GM13977 (cell line): ENCODE data around the gene ATP5PO.
A peak's percentile ranks its signal among the peaks of the same experiment; 100 is the strongest.

Experiments used
- DNase-seq: peaks from one replicate; pipeline ENCODE4 v3.0.0; 2012; ENCODE audit warnings: low spot score
- in situ Hi-C: fragments of 300-500 bp; cut with MboI; formaldehyde crosslinking; loops from one replicate; pipeline ENCODE4 v1.12.0; 2022; ENCODE audit warnings: low sequenced_read_pairs, low pct_unique_long_range_greater_than_20kb, mixed read lengths, inconsistent platforms; ENCODE audit not compliant: unreplicated experiment
- TF ChIP-seq, protein P1 (sequence below): IDR thresholded peaks from 2 replicates; pipeline ENCODE4 v1.5.1; 2012; ENCODE audit warnings: mild to moderate bottlenecking, control low read depth; ENCODE audit not compliant: insufficient read depth; ENCODE audit errors: extremely low read depth, missing control alignments

ATP5PO gene, protein sequence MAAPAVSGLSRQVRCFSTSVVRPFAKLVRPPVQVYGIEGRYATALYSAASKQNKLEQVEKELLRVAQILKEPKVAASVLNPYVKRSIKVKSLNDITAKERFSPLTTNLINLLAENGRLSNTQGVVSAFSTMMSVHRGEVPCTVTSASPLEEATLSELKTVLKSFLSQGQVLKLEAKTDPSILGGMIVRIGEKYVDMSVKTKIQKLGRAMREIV

GRCh38 chr21:33915368-33916199 is at the start of gene ATP5PO:
Gene ATP5PO, minus strand, starts transcription at chr21:33915804. Its CDS starts 41 bp downstream, at chr21:33915763.
- in situ Hi-C loops, result loop anchor here (25.0 kb wide), 1 partner anchor 697 kb away; the partner anchor contains the start of gene RCAN1
- TF ChIP-seq, protein P1, sequence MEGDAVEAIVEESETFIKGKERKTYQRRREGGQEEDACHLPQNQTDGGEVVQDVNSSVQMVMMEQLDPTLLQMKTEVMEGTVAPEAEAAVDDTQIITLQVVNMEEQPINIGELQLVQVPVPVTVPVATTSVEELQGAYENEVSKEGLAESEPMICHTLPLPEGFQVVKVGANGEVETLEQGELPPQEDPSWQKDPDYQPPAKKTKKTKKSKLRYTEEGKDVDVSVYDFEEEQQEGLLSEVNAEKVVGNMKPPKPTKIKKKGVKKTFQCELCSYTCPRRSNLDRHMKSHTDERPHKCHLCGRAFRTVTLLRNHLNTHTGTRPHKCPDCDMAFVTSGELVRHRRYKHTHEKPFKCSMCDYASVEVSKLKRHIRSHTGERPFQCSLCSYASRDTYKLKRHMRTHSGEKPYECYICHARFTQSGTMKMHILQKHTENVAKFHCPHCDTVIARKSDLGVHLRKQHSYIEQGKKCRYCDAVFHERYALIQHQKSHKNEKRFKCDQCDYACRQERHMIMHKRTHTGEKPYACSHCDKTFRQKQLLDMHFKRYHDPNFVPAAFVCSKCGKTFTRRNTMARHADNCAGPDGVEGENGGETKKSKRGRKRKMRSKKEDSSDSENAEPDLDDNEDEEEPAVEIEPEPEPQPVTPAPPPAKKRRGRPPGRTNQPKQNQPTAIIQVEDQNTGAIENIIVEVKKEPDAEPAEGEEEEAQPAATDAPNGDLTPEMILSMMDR, result no peak
- peak; percentile 91 for DNase-seq

DNA sequence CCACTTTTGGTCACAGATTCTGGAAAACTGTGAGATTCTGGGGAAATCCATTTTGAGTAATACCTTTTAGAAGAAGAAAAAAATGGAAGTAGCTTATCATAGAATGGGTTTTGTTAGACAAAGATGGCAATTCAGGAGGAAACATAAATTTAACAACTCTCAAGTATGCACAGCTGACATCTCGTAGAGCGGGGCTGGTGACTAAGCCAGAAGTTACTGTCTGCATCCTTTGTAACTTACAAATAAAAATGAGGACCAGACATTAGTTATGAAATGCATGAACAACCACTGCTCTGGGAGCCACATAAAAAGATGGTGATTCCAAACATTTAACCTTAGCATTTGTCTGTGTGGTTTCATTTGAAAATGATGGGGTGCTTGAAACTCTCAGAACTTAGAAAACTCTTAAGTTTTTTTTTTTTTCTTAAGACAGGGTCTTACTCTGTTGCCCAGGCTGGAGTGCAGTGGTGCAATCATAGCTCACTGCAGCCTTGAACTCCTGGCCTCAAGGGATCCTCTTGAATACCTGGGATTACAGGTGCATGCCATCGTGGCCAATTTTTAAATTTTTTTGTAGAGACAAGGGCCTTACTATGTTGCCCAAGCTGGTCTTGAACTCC is 49.2 kb upstream of the ATP5PO start:
- TF ChIP-seq, protein P1, result no peak
- in situ Hi-C loops, result no loop called here
- DNase-seq, result no peak

DNA sequence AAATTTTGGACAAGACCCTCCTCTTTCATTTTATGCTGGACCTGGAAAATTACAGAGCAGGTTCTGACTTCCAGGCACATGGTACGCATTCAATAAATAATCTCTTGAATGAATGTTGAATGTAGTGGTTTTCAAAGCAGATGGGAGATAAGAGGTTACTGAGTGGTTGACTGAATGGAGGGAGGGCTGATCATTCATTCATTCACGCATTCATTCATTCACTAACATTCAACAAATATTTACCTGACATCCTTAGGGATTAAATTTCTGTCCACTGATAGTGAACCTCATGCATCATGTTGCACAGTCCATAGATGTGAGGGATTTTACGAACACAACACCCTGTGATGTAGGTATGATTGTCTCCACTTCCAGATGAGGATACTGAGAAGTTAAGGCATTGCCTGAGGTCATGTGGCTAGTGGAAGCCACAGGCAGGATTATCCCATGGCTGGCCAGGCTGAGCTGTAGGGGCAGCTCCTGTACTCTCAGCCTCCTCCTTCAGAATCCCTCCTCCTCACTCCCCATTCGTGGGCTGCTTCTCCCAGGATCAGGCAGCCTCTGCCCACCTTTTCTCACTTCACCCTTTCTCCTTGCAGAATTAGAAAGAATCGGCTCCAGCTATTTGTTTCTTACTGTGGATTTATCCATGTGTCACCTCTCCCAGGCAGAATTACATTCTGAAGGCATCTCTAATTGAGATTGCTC is 48.4 kb upstream of the ATP5PO start:
- in situ Hi-C loops, result no loop called here
- TF ChIP-seq, protein P1, result no peak
- no peak for DNase-seq

- in situ Hi-C loops, result no loop called here
- no peak for DNase-seq
- TF ChIP-seq, protein P1, result no peak
Measured at GRCh38 chr21:33962290-33962689, 46.7 kb upstream of the ATP5PO start.

GRCh38 chr21:33961061-33961460 is 45.5 kb upstream of the ATP5PO start:
- in situ Hi-C loops, result no loop called here
- TF ChIP-seq, protein P1, result no peak
- no peak for DNase-seq

GRCh38 chr21:33959680-33960079 is 44.1 kb upstream of the ATP5PO start:
- no peak for DNase-seq
- TF ChIP-seq, protein P1, result no peak
- in situ Hi-C loops, result no loop called here
